GM19452 (cell line): ENCODE results near the gene PIEZO1.

ENCODE experiments used
- ATAC-seq: cut with Tn5 transposase; IDR thresholded peaks from one replicate; pipeline ENCODE4 v1.9.1; 2021; ENCODE audit not compliant: unreplicated experiment

The PIEZO1 gene

GRCh38 chr16:88738151-88739084 lies 46.6 kb downstream of the PIEZO1 start:
- no peak for ATAC-seq

GRCh38 chr16:88737298-88738150 lies 47.5 kb downstream of the PIEZO1 start:
- ATAC-seq = no peak

- no peak for ATAC-seq
Observed at GRCh38 chr16:88736496-88736895, 48.5 kb downstream of the PIEZO1 start.

- ATAC-seq = no peak
Observed at GRCh38 chr16:88736088-88736487, 48.9 kb downstream of the PIEZO1 start.

GRCh38 chr16:88735616-88736015 lies 49.4 kb downstream of the PIEZO1 start:
- no peak for ATAC-seq

GRCh38 chr16:88735121-88735520 lies 49.9 kb downstream of the PIEZO1 start:
- ATAC-seq = no peak

- no peak for ATAC-seq
Observed at GRCh38 chr16:88734361-88734728, 50.7 kb downstream of the PIEZO1 start.

GRCh38 chr16:88733630-88734360 lies 51.2 kb downstream of the PIEZO1 start:
- ATAC-seq = no peak

GRCh38 chr16:88732961-88733294 lies 52.1 kb downstream of the PIEZO1 start:
- no peak for ATAC-seq

GRCh38 chr16:88732172-88732960 lies 52.7 kb downstream of the PIEZO1 start:
- ATAC-seq = no peak

GRCh38 chr16:88731699-88732098 lies 53.3 kb downstream of the PIEZO1 start:
- ATAC-seq = no peak

GRCh38 chr16:88730632-88731607 lies 54.1 kb downstream of the PIEZO1 start:
- ATAC-seq = no peak

GRCh38 chr16:88727871-88728270 lies 57.1 kb downstream of the PIEZO1 start:
- no peak for ATAC-seq

- no peak for ATAC-seq
Observed at GRCh38 chr16:88726981-88727380, 58.0 kb downstream of the PIEZO1 start.

GRCh38 chr16:88726408-88726749 lies 58.6 kb downstream of the PIEZO1 start:
- no peak for ATAC-seq

- no peak for ATAC-seq
Observed at GRCh38 chr16:88725609-88726407, 59.2 kb downstream of the PIEZO1 start.

- ATAC-seq = no peak
Observed at GRCh38 chr16:88724855-88725555, 60.0 kb downstream of the PIEZO1 start.

- ATAC-seq = no peak
Observed at GRCh38 chr16:88723911-88724310, 61.1 kb downstream of the PIEZO1 start.
